H9 (cell line): ENCODE results near the gene SUGP1. TPM values are rescaled to one million over a fixed set of nuclear protein-coding genes. Genes with fewer than 3 reads are reported as not detected.

Source experiments
- DNase-seq: peaks from one replicate; pipeline ENCODE4 v3.0.0-alpha.2; 2017
- H2AFZ ChIP-seq: one replicate; pipeline ENCODE4 v1.6.1; 2013; ENCODE audit warnings: mild to moderate bottlenecking, low read length, control low read depth, moderate library complexity
- H2AK5ac ChIP-seq: 2 replicates; pipeline ENCODE4 v1.6.1; 2013; ENCODE audit warnings: low read length, control low read depth, mixed read lengths; ENCODE audit not compliant: insufficient read length
- H2BK120ac ChIP-seq: one replicate; pipeline ENCODE4 v1.6.1; 2013; ENCODE audit warnings: low read depth, mild to moderate bottlenecking, low read length, control low read depth, inconsistent platforms; ENCODE audit not compliant: poor library complexity, severe bottlenecking
- H2BK12ac ChIP-seq: 2 replicates; pipeline ENCODE4 v1.6.1; 2013; ENCODE audit warnings: low read length, control low read depth, mixed read lengths, low read depth; ENCODE audit not compliant: insufficient read length
- H2BK15ac ChIP-seq: 2 replicates; pipeline ENCODE4 v1.6.1; 2013; ENCODE audit warnings: low read depth, low read length, control low read depth
- H2BK20ac ChIP-seq: one replicate; pipeline ENCODE4 v1.6.1; 2013; ENCODE audit warnings: low read depth, mild to moderate bottlenecking, low read length, control low read depth, inconsistent platforms; ENCODE audit not compliant: poor library complexity, severe bottlenecking
- H2BK5ac ChIP-seq: 2 replicates; pipeline ENCODE4 v1.6.1; 2013; ENCODE audit warnings: low read length, control low read depth, mixed read lengths; ENCODE audit not compliant: insufficient read length
- H3K14ac ChIP-seq: 2 replicates; pipeline ENCODE4 v1.6.1; 2013; ENCODE audit warnings: low read length, control low read depth; ENCODE audit not compliant: insufficient read depth
- H3K18ac ChIP-seq: 2 replicates; pipeline ENCODE4 v1.6.1; 2013; ENCODE audit warnings: low read depth, mild to moderate bottlenecking, mixed read lengths, low read length, control low read depth; ENCODE audit not compliant: insufficient read length
- H3K23ac ChIP-seq: 2 replicates; pipeline ENCODE4 v1.6.1; 2013; ENCODE audit warnings: low read length, control low read depth, mixed read lengths, low read depth; ENCODE audit not compliant: insufficient read length
- H3K23me2 ChIP-seq: 2 replicates; pipeline ENCODE4 v1.6.1; 2013; ENCODE audit warnings: low read depth, mild to moderate bottlenecking, mixed read lengths, low read length, control low read depth; ENCODE audit not compliant: insufficient read length, poor library complexity, severe bottlenecking
- H3K27ac ChIP-seq: 2 replicates; pipeline ENCODE4 v1.5.1; 2013; ENCODE audit warnings: low read length, control low read depth, mixed read lengths, low read depth; ENCODE audit not compliant: insufficient read length
- H3K27me3 ChIP-seq: 2 replicates; pipeline ENCODE4 v1.6.1; 2013; ENCODE audit warnings: low read length, control low read depth, inconsistent platforms; ENCODE audit not compliant: insufficient read depth
- H3K4ac ChIP-seq: 2 replicates; pipeline ENCODE4 v1.6.1; 2013; ENCODE audit warnings: low read depth, mild to moderate bottlenecking, control low read depth, inconsistent platforms, low read length, moderate library complexity
- H3K4me1 ChIP-seq: 2 replicates; pipeline ENCODE4 v1.6.1; 2013; ENCODE audit warnings: low read length, control low read depth, inconsistent platforms; ENCODE audit not compliant: insufficient read depth
- H3K4me2 ChIP-seq: 2 replicates; pipeline ENCODE4 v1.6.1; 2013; ENCODE audit warnings: low read length, control low read depth, mixed read lengths; ENCODE audit not compliant: insufficient read length, insufficient read depth
- H3K56ac ChIP-seq: 2 replicates; pipeline ENCODE4 v1.6.1; 2013; ENCODE audit warnings: low read depth, mild to moderate bottlenecking, mixed read lengths, low read length, control low read depth; ENCODE audit not compliant: insufficient read length
- H3K79me1 ChIP-seq: 2 replicates; pipeline ENCODE4 v1.6.1; 2013; ENCODE audit warnings: low read depth, mild to moderate bottlenecking, moderate library complexity, low read length, control low read depth, inconsistent platforms; ENCODE audit not compliant: insufficient read depth, poor library complexity, severe bottlenecking
- H3K79me2 ChIP-seq: 2 replicates; pipeline ENCODE4 v1.6.1; 2013; ENCODE audit warnings: low read length, control low read depth, inconsistent platforms; ENCODE audit not compliant: insufficient read depth
- H3K9ac ChIP-seq: 2 replicates; pipeline ENCODE4 v1.6.1; 2013; ENCODE audit warnings: low read length, control low read depth, mixed read lengths; ENCODE audit not compliant: insufficient read length; ENCODE audit errors: extremely low read depth
- H3K9me3 ChIP-seq: one replicate; pipeline ENCODE4 v1.6.1; 2013; ENCODE audit warnings: low read depth, low read length, inconsistent platforms; ENCODE audit not compliant: control insufficient read depth
- H3T11ph ChIP-seq: one replicate; pipeline ENCODE4 v1.6.1; 2013; ENCODE audit warnings: mild to moderate bottlenecking, low read length, control low read depth, inconsistent platforms
- H4K20me1 ChIP-seq: one replicate; pipeline ENCODE4 v1.6.1; 2013; ENCODE audit not compliant: control insufficient read depth, insufficient read length, insufficient read depth
- H4K5ac ChIP-seq: 2 replicates; pipeline ENCODE4 v1.6.1; 2013; ENCODE audit warnings: low read depth, mild to moderate bottlenecking, mixed read lengths, low read length, control low read depth; ENCODE audit not compliant: insufficient read length
- H4K8ac ChIP-seq: replicated peaks from 2 replicates; pipeline ENCODE4 v1.6.1; 2013; ENCODE audit warnings: low read length, control low read depth, mixed read lengths, low read depth; ENCODE audit not compliant: insufficient read length
- H4K91ac ChIP-seq: 2 replicates; pipeline ENCODE4 v1.6.1; 2013; ENCODE audit warnings: low read depth, mild to moderate bottlenecking, moderate library complexity, mixed read lengths, low read length, control low read depth; ENCODE audit not compliant: insufficient read length
- H3K27ac Mint-ChIP-seq, 3 experiments: 2 replicates in 2 of 3; 3 replicates in 1 of 3; pipeline ENCODE4 v1.8.0; 2020 to 2021; ENCODE audit warnings: mixed read lengths in 3 of 3, mild to moderate bottlenecking in 1 of 3, moderate library complexity in 1 of 3
- H3K27me3 Mint-ChIP-seq: 2 replicates; pipeline ENCODE4 v1.8.0; 2021; ENCODE audit warnings: low read depth, mild to moderate bottlenecking, moderate library complexity, mixed read lengths
- H3K36me3 Mint-ChIP-seq, 3 experiments: 2 replicates in 2 of 3; 3 replicates in 1 of 3; pipeline ENCODE4 v1.8.0; 2020 to 2021; ENCODE audit warnings: low read depth in 3 of 3, mixed read lengths in 3 of 3; ENCODE audit not compliant: insufficient read depth in 1 of 3
- H3K4me1 Mint-ChIP-seq, 2 experiments: 2 replicates each; pipeline ENCODE4 v1.8.0; 2020; ENCODE audit warnings: mixed read lengths in 2 of 2
- H3K4me3 Mint-ChIP-seq, 2 experiments: 2 replicates in 1 of 2; 3 replicates in 1 of 2; pipeline ENCODE4 v1.8.0; 2020 to 2021; ENCODE audit warnings: mild to moderate bottlenecking in 2 of 2, mixed read lengths in 2 of 2, moderate library complexity in 1 of 2
- H3K9me3 Mint-ChIP-seq, 2 experiments: 2 replicates in 1 of 2; 3 replicates in 1 of 2; pipeline ENCODE4 v1.8.0; 2020; ENCODE audit warnings: mild to moderate bottlenecking in 2 of 2, mixed read lengths in 2 of 2, moderate library complexity in 1 of 2
- WGBS: extraction: QIAGEN DNeasy Blood & Tissue Kit; methylation state at CpG from one replicate; pipeline ENCODE4 v1.1.7; 2013; ENCODE audit warnings: missing lambda C conversion rate, low lambda C conversion rate, mixed read lengths; ENCODE audit not compliant: insufficient read length; ENCODE audit errors: extremely low coverage; 5-methylcytosine and 5-hydroxymethylcytosine counted together
- total RNA-seq: library from RNA; stranded (reverse); gene quantifications from 2 replicates; pipeline ENCODE4 v1.2.1, GENCODE V29; 2021
- TF ChIP-seq, protein P1 (sequence below): fragments of 200-600 bp; sonication (generic); conservative IDR thresholded peaks from 3 replicates; pipeline ENCODE4 v1.8.0; 2021; ENCODE audit warnings: antibody characterized with exemption, mild to moderate bottlenecking

The SUGP1 gene
- total RNA-seq, 1 experiment from 2014 or later: 103 TPM

DNA sequence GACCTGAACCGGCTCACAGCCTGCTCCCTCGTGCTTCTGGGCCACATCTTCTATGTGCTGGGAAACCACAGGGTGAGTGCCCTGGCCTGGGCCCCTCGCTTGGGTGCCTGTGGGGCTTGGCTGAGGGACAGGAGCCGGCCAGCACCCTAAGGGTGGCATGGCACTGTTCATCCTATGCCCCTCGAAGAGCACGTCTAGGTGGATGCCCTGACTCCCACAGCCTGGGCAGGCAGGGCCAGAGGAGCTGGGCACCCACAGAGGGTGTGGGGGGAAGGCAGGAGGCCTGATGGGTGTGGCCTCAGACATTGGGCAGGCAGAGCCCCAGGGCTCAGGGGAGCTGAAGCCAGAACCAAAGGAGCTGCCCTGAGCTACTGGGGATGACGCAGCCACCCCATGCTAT lies 29.1 kb upstream of the SUGP1 start:
- H3K79me1 ChIP-seq: no peaks in the 10 kb centered on the region
- no peaks in the 10 kb centered on the region for H3K27me3 ChIP-seq
- no peak for DNase-seq
- H2AFZ ChIP-seq: no peak overlapping the region
- Mint-ChIP-seq H3K4me3 (no peak overlapping the region), H3K4me1 (no peaks in the 10 kb centered on the region), H3K9me3 (no peaks in the 10 kb centered on the region), H3K36me3 (peaks cover 36 to 65% (median 64%) of the 10 kb centered on the region in 3 experiments), H3K27me3 (no peaks in the 10 kb centered on the region), H3K27ac (no peak overlapping the region)
- H2BK12ac ChIP-seq: no peak overlapping the region
- H2AK5ac ChIP-seq: no peak overlapping the region
- H2BK120ac ChIP-seq: no peak overlapping the region
- H3K56ac ChIP-seq: no peak overlapping the region
- WGBS: no CpG with 5 or more reads among the region's 7 CpGs
- H3K23ac ChIP-seq: no peak overlapping the region
- H4K20me1 ChIP-seq: no peaks in the 10 kb centered on the region
- no peak overlapping the region for H2BK20ac ChIP-seq
- H3K4me1 ChIP-seq: no peaks in the 10 kb centered on the region
- H2BK15ac ChIP-seq: no peak overlapping the region
- H3K18ac ChIP-seq: no peak overlapping the region
- no peak overlapping the region for H3T11ph ChIP-seq
- H3K27ac ChIP-seq: no peak overlapping the region
- H3K9me3 ChIP-seq: no peaks in the 10 kb centered on the region
- no peak overlapping the region for H3K4me2 ChIP-seq
- H4K91ac ChIP-seq: no peak overlapping the region
- H3K79me2 ChIP-seq: no peaks in the 10 kb centered on the region
- H3K14ac ChIP-seq: no peak overlapping the region
- H4K8ac ChIP-seq: no peak overlapping the region
- TF ChIP-seq, protein P1, sequence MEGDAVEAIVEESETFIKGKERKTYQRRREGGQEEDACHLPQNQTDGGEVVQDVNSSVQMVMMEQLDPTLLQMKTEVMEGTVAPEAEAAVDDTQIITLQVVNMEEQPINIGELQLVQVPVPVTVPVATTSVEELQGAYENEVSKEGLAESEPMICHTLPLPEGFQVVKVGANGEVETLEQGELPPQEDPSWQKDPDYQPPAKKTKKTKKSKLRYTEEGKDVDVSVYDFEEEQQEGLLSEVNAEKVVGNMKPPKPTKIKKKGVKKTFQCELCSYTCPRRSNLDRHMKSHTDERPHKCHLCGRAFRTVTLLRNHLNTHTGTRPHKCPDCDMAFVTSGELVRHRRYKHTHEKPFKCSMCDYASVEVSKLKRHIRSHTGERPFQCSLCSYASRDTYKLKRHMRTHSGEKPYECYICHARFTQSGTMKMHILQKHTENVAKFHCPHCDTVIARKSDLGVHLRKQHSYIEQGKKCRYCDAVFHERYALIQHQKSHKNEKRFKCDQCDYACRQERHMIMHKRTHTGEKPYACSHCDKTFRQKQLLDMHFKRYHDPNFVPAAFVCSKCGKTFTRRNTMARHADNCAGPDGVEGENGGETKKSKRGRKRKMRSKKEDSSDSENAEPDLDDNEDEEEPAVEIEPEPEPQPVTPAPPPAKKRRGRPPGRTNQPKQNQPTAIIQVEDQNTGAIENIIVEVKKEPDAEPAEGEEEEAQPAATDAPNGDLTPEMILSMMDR: no peak
- no peak overlapping the region for H3K4ac ChIP-seq
- no peak overlapping the region for H2BK5ac ChIP-seq
- no peaks in the 10 kb centered on the region for H3K23me2 ChIP-seq
- H4K5ac ChIP-seq: no peak overlapping the region
- H3K9ac ChIP-seq: no peak overlapping the region
